Dermis blood vessel endothelial cell (primary cell): Measurements from ENCODE around the gene ITGB5. TPM values are rescaled to one million over a fixed set of nuclear protein-coding genes. Genes with fewer than 3 reads are reported as not detected.
A peak's percentile ranks its signal among the peaks of the same experiment; 100 is the strongest.
"Not testable (repeated sequence)": the region's sequence is repeated elsewhere in the genome, so short reads cannot be mapped to it uniquely, and the experiment has no call there.

Experiments used
- DNase-seq: peaks from one replicate; pipeline ENCODE4 v3.0.0; 2010
- total RNA-seq: library from RNA; depleted of rRNA; stranded (reverse); fragments of >200 nt; gene quantifications from 2 replicates; pipeline ENCODE4 v1.2.3, GENCODE V29; 2014

The ITGB5 gene
- total RNA-seq, 1 donor from 2014 or later, result 107 TPM

- peak; percentile 88 for DNase-seq
Measured at GRCh38 chr3:124834723-124835718, 52.1 kb downstream of the ITGB5 start.

- no peak for DNase-seq
Measured at GRCh38 chr3:124833710-124834332, 53.3 kb downstream of the ITGB5 start.

GRCh38 chr3:124832782-124833709 is 54.1 kb downstream of the ITGB5 start:
- peak; percentile 59 for DNase-seq

- DNase-seq, result no peak
Measured at GRCh38 chr3:124831628-124832199, 55.5 kb downstream of the ITGB5 start.

GRCh38 chr3:124829819-124830554 is 57.2 kb downstream of the ITGB5 start:
- no peak for DNase-seq

- DNase-seq, result no peak
Measured at GRCh38 chr3:124829178-124829818, 57.9 kb downstream of the ITGB5 start.

GRCh38 chr3:124827476-124828206 is 59.5 kb downstream of the ITGB5 start:
- not testable (repeated sequence) for DNase-seq

GRCh38 chr3:124826703-124827102 is 60.5 kb downstream of the ITGB5 start:
- peak; percentile 40 for DNase-seq

- DNase-seq, result no peak
Measured at GRCh38 chr3:124824286-124824915, 62.8 kb downstream of the ITGB5 start.

GRCh38 chr3:124823648-124824047 is 63.5 kb downstream of the ITGB5 start:
- no peak for DNase-seq

- no peak for DNase-seq
Measured at GRCh38 chr3:124823206-124823605, 64.0 kb downstream of the ITGB5 start.

- DNase-seq, result no peak
Measured at GRCh38 chr3:124821356-124821755, 65.8 kb downstream of the ITGB5 start.

GRCh38 chr3:124818398-124819091 is 68.6 kb downstream of the ITGB5 start:
- no peak for DNase-seq

GRCh38 chr3:124817079-124817478 is 70.1 kb downstream of the ITGB5 start:
- DNase-seq, result no peak

GRCh38 chr3:124816206-124816605 is 71.0 kb downstream of the ITGB5 start:
- DNase-seq, result no peak

GRCh38 chr3:124815781-124816180 is 71.4 kb downstream of the ITGB5 start:
- DNase-seq, result no peak

GRCh38 chr3:124814620-124815421 is 72.3 kb downstream of the ITGB5 start:
- no peak for DNase-seq

- DNase-seq, result no peak
Measured at GRCh38 chr3:124813541-124813940, 73.6 kb downstream of the ITGB5 start.
